EL (cell line): ENCODE results near the gene EIF3I.
A peak's percentile ranks its signal among the peaks of the same experiment; 100 is the strongest.

Experiments
- DNase-seq: peaks from one replicate; pipeline ENCODE4 v3.0.0-alpha.2; 2016

The EIF3I gene

DNA sequence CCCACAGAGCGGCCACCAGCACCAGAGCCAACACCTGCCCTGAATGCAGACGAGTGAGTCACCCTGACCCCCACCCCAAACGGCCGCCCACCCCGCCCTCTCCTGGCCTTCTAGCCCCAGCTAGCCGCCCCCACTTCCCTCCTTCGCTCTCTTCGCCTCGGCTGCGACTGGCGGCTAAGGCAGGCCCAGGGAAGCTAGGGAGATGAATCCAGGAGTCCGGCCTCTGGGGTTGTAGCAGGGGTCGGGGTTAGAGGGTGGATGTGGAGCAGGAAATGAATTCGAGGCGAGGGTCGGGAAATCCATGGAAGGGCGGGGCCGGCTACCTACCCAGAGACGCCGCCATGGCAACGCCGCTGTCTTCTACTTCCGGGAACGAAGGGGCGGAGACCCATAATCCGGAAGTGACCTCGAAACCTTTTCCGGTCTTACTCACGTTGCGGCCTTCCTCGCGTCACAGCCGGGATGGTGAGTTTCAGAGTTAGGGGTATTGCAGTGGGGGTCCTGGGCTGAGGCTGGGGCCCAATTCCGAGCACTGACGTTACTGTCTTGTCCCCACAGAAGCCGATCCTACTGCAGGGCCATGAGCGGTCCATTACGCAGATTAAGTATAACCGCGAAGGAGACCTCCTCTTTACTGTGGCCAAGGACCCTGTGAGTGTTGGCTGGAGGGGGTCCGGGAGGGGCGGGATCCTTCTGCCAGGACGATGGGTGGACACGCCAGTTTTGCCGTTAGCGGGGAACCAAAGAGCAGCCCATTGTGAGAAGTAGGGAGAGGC is at the start of gene EIF3I, which contains the start of gene TMEM234:
TSS of gene EIF3I (plus strand) at position 428 of the 776 bp plus-strand sequence. CDS start at position 463, 35 bp downstream.
TSS of gene TMEM234 (minus strand) at position 374 of the 776 bp plus-strand sequence. CDS start at position 343, 31 bp downstream.
- DNase-seq: peak; percentile 91

GRCh38 chr1:32172621-32173245 is 49.5 kb upstream of the EIF3I start:
- DNase-seq: no peak

GRCh38 chr1:32178380-32179192 is 43.6 kb upstream of the EIF3I start:
- no peak for DNase-seq

DNA sequence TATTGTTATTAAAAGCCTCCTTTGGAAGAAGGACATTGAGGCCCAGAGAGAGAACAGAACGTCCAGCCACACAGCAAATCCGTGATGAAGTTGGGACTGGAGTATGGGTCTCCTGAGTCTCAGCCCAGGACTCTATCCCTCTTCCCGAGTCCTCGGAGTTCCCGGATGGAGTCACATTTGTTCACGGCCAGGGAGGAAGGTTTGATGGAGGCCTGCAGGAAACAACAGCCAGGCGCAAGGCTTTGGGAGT is 43.1 kb upstream of the EIF3I start:
- DNase-seq: no peak

DNA sequence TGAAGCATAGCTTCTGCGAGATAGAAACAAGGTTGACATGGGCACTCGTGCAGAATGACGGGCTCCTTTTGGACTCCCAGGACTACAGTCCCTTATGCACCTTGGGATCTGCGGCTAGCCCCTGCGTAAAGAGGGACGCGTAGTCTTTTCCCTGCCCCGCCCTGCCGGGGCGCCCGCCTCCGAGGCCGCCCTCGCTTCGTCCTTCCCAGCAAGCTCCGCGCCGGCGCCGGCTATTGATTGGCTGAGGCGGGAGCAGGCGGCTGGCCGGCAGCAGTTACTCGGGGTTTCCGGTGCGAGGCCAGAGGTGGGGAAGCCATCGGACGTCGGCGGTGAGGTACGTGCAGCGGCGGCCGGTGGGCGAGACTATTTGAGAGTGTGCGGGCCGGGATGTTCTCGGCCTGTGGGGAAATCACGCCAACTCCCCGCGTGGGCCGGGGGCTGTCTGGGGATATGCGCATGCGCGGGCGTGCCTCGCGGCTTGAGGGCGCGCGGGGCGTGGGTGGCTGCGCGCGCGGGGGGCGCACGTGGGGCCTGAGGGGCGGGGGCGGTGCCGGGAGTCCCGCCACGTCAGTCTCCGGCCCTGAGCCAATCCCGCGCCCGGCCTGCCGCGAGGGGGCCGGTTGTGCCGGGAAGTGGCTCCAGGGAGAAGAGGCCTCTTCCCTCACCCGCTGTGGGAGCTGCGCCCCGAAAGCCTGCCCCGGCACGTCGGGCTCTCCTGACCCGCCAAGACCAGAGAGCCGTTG is 42.6 kb upstream of the EIF3I start, which contains the start of gene TXLNA:
TSS of gene TXLNA (plus strand) at position 233 of the 743 bp plus-strand sequence. CDS start 671 bp downstream, outside the sequence.
- peak; percentile 95 for DNase-seq

GRCh38 chr1:32180186-32181060 is 41.8 kb upstream of the EIF3I start:
- peak; percentile 64 for DNase-seq

DNA sequence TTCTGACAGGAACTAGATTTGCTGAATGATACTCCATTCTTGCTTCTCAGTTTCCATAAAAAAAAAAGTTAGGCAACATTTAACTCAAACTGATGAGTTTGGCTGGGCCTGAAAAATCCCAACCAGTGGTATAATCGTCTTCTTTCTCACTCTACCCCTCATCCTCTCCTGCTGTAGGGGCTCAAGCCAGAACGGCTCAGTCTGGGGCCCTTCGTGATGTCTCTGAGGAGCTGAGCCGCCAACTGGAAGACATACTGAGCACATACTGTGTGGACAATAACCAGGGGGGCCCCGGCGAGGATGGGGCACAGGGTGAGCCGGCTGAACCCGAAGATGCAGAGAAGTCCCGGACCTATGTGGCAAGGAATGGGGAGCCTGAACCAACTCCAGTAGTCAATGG is 41.1 kb upstream of the EIF3I start:
- no peak for DNase-seq

- DNase-seq: no peak
These were observed 40.6 kb upstream of the EIF3I start for GRCh38 chr1:32181563-32181962.

DNA sequence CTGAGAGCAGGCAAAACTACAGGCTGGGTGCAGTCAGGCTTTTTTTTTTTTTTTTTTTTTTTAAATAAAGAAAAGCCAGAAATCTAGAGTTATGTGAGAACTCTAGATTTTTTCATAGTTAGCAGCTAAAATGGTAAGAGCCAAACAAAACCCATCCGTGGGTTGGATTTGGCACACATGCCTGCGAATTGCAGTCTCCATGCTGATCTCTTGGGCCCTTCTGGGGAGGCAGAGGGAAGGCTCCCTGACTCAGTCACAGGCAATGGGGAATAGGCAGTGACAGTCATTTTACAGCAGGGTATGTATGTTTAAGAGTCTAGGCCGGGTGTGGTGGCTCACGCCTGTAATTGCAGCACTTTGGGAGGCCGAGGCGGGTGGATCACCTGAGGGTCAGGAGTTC is 40.1 kb upstream of the EIF3I start:
- no peak for DNase-seq

DNA sequence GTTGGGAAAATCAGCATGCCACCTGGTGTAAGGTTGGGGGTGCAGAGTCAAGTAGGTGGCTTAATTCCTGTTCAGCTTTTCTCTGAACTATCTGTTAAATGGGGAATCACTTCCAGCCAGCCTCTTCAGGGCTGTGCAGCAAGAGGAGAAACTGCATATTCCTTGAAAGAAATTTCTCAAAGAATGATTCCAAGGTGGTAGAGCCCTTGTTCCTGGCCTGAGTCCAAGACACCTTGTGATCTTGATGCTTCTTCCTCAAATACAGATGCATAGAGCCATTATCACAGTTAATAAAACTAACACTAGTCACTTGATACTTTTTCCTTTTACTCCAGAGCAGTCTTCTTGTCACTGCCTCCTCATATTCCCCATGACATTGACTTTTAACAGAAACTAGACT is 37.6 kb upstream of the EIF3I start:
- DNase-seq: no peak

GRCh38 chr1:32186077-32186476 is 36.1 kb upstream of the EIF3I start:
- DNase-seq: no peak

DNA sequence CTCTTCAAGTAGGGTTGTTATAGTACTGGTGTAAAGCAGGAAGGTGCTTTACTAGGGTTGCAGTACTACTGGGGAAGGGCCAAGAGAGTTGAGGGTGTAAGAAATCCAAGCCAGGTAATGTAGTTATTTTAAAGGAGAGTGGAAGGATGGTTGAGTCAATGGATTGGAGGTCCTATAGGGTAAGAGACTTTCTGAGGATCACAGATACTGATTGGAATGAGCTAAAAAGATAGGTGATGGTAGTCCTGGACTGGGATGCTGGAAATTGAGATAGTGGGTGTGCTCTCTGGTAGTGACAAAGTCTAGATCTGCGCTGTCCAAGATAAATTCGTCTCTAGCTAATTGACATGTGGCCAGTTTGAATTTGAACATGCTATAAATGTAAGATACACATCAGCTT is 35.7 kb upstream of the EIF3I start:
- DNase-seq: no peak

GRCh38 chr1:32187850-32188249 is 34.4 kb upstream of the EIF3I start:
- DNase-seq: no peak

DNA sequence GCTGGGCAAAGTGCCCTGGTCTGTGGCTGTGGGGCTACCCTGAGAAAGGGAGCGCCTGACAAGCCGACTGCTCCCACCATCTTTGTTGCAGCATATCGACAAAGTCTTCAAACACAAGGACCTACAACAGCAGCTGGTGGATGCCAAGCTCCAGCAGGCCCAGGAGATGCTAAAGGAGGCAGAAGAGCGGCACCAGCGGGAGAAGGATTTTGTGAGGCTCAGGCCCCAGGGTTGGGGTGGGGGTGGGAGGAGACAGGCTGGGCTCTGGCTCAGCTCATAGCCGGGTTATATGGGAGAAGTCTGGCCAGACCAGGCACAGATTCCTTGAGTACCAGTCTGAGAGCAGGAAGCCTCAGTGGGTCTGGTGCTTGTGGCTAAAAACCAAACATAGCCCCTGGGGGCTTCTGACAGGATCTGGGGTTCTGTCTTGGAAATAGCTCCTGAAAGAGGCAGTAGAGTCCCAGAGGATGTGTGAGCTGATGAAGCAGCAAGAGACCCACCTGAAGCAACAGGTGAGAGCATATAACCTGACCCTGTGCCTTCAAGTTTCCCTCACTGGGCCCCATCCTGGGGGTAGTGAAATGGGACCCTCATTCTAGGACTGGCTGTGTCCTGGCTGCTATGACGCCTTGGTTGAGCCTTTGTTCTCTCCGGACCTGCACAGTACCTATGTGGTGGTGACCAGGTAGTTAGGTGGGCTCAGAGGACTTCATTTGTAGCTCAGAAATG is 29.8 kb upstream of the EIF3I start:
- no peak for DNase-seq

- no peak for DNase-seq
These were observed 27.2 kb upstream of the EIF3I start for GRCh38 chr1:32194984-32195383.

- no peak for DNase-seq
These were observed 26.7 kb upstream of the EIF3I start for GRCh38 chr1:32195531-32195930.

DNA sequence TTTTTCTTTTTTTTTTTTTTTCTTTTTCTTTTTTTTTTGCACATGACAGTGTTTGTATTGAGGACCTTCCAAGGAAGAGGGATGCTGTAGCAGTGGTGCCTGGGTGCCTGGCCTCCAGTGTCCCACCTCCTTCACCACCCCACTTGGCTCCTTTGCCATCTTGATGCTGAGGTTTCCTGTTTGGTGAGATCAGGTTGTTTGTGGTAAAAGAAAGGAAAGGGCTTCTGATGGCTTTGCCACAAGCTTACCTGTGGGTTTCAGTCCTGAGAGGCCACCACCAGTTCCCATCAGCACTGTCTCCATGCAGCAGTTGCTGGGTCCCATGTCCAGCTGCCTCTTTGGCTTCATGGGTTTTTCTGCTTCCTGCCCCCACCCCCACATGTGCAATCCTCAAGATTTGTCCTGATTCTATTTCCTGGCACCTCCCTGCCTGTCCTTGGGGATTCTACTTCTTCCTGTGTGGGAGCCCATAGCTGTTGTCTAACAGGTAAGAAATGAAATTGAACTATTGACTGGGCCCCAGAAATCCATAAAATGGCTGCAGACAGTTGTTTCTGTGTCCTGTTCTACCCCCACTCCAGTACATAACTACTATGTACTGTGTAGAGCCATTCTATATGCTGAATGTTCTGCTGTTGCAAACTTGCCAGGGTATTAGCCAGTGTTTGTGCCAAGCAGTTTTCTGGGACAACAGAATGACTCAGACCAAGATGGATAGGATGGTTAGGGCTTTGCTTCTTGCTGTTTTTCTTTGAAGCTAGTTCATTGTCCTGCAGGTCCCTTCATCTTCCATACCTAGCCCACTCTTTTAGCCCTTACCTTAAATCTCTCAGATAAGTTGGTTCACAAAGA is 26.0 kb upstream of the EIF3I start:
- no peak for DNase-seq

DNA sequence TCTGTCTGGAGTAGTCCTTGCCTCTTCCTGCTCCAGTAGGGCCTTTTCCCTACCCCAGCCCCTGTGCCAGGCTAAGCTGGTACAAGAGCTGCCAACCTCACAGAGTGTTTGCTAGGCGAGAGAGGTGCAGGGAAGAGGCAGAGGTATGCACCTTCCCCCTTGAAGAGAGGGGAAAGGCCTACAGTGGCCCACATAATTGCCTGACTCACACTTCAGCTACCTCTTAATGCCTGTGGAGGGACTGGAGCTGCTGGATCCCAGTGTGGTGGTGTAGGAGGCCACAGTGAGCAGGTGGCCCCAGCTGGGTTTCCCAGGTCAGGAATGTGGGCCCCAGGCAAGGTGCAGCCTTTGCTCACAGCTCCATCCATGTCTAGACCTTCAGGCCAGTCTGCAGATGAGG is 25.1 kb upstream of the EIF3I start:
- no peak for DNase-seq

GRCh38 chr1:32197837-32198236 is 24.4 kb upstream of the EIF3I start:
- DNase-seq: no peak
